Hepatocyte (in vitro differentiated cells): ENCODE results near the gene ADPGK. TPM values are rescaled to one million over a fixed set of nuclear protein-coding genes. Genes with fewer than 3 reads are reported as not detected.

Experiments
- DNase-seq: peaks from one replicate; pipeline ENCODE4 v3.0.0-alpha.2; 2016; ENCODE audit warnings: low spot score
- H2AFZ ChIP-seq: fragments of 200-600 bp; sonication (generic); 2 replicates; pipeline ENCODE4 v1.6.0; 2016; ENCODE audit warnings: antibody characterized with exemption, mild to moderate bottlenecking
- H3K27ac ChIP-seq: fragments of 200-600 bp; sonication (generic); 2 replicates; pipeline ENCODE4 v1.5.1; 2016; ENCODE audit warnings: mild to moderate bottlenecking
- H3K27me3 ChIP-seq: fragments of 200-600 bp; sonication (generic); 2 replicates; pipeline ENCODE4 v1.6.1; 2016
- H3K36me3 ChIP-seq: fragments of 200-600 bp; sonication (generic); replicated peaks from 2 replicates; pipeline ENCODE4 v1.5.1; 2016; ENCODE audit warnings: low read depth; ENCODE audit not compliant: insufficient read depth
- H3K4me1 ChIP-seq: fragments of 200-600 bp; sonication (generic); 2 replicates; pipeline ENCODE4 v1.5.1; 2016; ENCODE audit warnings: mild to moderate bottlenecking, moderate library complexity; ENCODE audit not compliant: insufficient read depth
- H3K4me2 ChIP-seq: fragments of 200-600 bp; sonication (generic); 2 replicates; pipeline ENCODE4 v1.6.0; 2016
- H3K4me3 ChIP-seq: fragments of 200-600 bp; sonication (generic); 2 replicates; pipeline ENCODE4 v1.5.1; 2016; ENCODE audit warnings: mild to moderate bottlenecking
- H3K79me2 ChIP-seq: fragments of 200-600 bp; sonication (generic); 2 replicates; pipeline ENCODE4 v1.6.0; 2017; ENCODE audit warnings: mild to moderate bottlenecking
- H3K9me2 ChIP-seq: fragments of 200-600 bp; sonication (generic); replicated peaks from 2 replicates; pipeline ENCODE4 v1.6.0; 2017; ENCODE audit warnings: mild to moderate bottlenecking; ENCODE audit not compliant: insufficient read depth
- H3K9me3 ChIP-seq: fragments of 200-600 bp; sonication (generic); 2 replicates; pipeline ENCODE4 v1.5.1; 2016; ENCODE audit warnings: low read depth, mild to moderate bottlenecking
- H4K20me1 ChIP-seq: fragments of 200-600 bp; sonication (generic); 2 replicates; pipeline ENCODE4 v1.6.0; 2016; ENCODE audit warnings: mild to moderate bottlenecking; ENCODE audit not compliant: insufficient read depth, poor library complexity, severe bottlenecking
- EZH2 ChIP-seq: fragments of 200-600 bp; sonication (generic); IDR thresholded peaks from 2 replicates; pipeline ENCODE4 v1.6.1; 2016; ENCODE audit warnings: antibody characterized with exemption, mild to moderate bottlenecking, borderline replicate concordance
- EZH2phosphoT487 ChIP-seq: fragments of 200-600 bp; sonication (generic); IDR thresholded peaks from one replicate; pipeline ENCODE4 v1.6.1; 2018; ENCODE audit warnings: antibody characterized with exemption, mild to moderate bottlenecking, low read depth, moderate library complexity; ENCODE audit not compliant: unreplicated experiment, severe bottlenecking
- WGBS: methylation state at CpG from one replicate; pipeline ENCODE4 v1.1.6; 2016; ENCODE audit warnings: low lambda C conversion rate; ENCODE audit errors: missing lambda C conversion rate; 5-methylcytosine and 5-hydroxymethylcytosine counted together
- polyA plus RNA-seq: library from polyadenylated mRNA; unstranded; fragments of >200 nt; fragmentation: Nextera tagmentation; extraction: Ambion mirVana; gene quantifications from 2 replicates; pipeline ENCODE4 v1.2.1, GENCODE V29; 2016
- total RNA-seq: library from RNA; depleted of rRNA; stranded (reverse); fragments of >200 nt; gene quantifications from 2 replicates; pipeline ENCODE4 v1.2.3, GENCODE V29; 2014
- TF ChIP-seq, protein P1 (sequence below): fragments of 200-600 bp; sonication (generic); IDR thresholded peaks from 2 replicates; pipeline ENCODE4 v1.5.1; 2016; ENCODE audit warnings: antibody characterized with exemption, mild to moderate bottlenecking; ENCODE audit not compliant: poor library complexity

ADPGK gene
- total and polyA plus RNA-seq, 2 experiments from 2014 or later = 59.2 to 67.3 TPM

DNA sequence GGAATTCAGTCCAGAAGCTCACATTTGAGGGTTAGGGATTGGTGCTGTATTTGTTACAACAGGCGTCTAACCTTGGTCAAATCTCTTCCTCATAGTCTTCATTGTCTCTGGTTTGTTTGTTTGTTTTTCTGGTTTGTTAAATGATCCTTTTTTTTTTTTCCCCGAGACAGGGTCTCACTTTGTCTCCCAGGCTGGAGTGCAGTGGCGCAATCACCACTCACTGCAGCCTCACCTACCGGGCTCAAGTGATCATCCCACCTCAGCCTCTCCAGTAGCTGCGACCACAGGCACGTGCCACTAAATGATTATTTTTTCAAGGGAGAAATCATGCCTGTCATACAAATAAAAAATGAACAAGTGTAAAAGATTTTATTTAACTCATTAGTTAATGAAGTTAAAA, 14.3 kb upstream of the ADPGK start:
- Histone ChIP-seq H3K4me1 (peaks cover 14% of the 10 kb centered on the region), H3K36me3 (no peaks in the 10 kb centered on the region), H4K20me1 (no peaks in the 10 kb centered on the region), H3K4me2 (peak overlapping the region; percentile 93), H3K9me2 (no peaks in the 10 kb centered on the region), H3K27ac (no peak overlapping the region), H3K9me3 (no peaks in the 10 kb centered on the region), H3K79me2 (no peaks in the 10 kb centered on the region), H3K4me3 (no peak overlapping the region), H3K27me3 (no peaks in the 10 kb centered on the region), H2AFZ (no peak overlapping the region)
- TF ChIP-seq, protein P1, sequence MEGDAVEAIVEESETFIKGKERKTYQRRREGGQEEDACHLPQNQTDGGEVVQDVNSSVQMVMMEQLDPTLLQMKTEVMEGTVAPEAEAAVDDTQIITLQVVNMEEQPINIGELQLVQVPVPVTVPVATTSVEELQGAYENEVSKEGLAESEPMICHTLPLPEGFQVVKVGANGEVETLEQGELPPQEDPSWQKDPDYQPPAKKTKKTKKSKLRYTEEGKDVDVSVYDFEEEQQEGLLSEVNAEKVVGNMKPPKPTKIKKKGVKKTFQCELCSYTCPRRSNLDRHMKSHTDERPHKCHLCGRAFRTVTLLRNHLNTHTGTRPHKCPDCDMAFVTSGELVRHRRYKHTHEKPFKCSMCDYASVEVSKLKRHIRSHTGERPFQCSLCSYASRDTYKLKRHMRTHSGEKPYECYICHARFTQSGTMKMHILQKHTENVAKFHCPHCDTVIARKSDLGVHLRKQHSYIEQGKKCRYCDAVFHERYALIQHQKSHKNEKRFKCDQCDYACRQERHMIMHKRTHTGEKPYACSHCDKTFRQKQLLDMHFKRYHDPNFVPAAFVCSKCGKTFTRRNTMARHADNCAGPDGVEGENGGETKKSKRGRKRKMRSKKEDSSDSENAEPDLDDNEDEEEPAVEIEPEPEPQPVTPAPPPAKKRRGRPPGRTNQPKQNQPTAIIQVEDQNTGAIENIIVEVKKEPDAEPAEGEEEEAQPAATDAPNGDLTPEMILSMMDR = no peak
- no peak for TF ChIP-seq EZH2
- DNase-seq = no peak
- 76% methylated on average over 6 of the region's 6 CpGs for WGBS

DNA sequence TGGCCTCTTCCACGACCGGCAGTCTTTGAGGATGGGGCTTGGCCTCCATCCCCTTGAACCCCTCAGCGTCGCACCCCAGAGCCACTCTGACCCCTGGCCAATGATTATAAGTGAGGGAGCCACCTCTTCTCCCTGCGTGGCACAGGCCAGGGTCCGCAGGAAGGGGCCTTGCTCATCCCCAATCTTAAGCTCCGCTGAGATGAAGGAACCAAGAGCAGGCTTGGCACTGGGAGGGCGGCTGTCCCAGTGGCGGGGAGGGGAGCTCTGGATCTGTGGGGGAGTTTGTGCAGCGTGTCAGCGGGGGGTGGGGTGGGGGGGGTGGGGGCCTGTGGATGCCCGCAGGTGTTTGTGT, 13.8 kb upstream of the ADPGK start:
- Histone ChIP-seq H3K9me3 (no peaks in the 10 kb centered on the region), H3K4me2 (peak overlapping the region; percentile 93), H2AFZ (peak overlapping the region; percentile 48), H3K9me2 (no peaks in the 10 kb centered on the region), H3K27me3 (no peaks in the 10 kb centered on the region), H3K4me3 (peak overlapping the region; percentile 47), H3K4me1 (peaks cover 14% of the 10 kb centered on the region), H3K27ac (no peak overlapping the region), H3K79me2 (no peaks in the 10 kb centered on the region), H3K36me3 (no peaks in the 10 kb centered on the region), H4K20me1 (no peaks in the 10 kb centered on the region)
- TF ChIP-seq EZH2 (no peak), EZH2phosphoT487 (no peak)
- TF ChIP-seq, protein P1 = no peak
- no peak for DNase-seq
- WGBS = 29% methylated on average over 12 of the region's 12 CpGs

DNA sequence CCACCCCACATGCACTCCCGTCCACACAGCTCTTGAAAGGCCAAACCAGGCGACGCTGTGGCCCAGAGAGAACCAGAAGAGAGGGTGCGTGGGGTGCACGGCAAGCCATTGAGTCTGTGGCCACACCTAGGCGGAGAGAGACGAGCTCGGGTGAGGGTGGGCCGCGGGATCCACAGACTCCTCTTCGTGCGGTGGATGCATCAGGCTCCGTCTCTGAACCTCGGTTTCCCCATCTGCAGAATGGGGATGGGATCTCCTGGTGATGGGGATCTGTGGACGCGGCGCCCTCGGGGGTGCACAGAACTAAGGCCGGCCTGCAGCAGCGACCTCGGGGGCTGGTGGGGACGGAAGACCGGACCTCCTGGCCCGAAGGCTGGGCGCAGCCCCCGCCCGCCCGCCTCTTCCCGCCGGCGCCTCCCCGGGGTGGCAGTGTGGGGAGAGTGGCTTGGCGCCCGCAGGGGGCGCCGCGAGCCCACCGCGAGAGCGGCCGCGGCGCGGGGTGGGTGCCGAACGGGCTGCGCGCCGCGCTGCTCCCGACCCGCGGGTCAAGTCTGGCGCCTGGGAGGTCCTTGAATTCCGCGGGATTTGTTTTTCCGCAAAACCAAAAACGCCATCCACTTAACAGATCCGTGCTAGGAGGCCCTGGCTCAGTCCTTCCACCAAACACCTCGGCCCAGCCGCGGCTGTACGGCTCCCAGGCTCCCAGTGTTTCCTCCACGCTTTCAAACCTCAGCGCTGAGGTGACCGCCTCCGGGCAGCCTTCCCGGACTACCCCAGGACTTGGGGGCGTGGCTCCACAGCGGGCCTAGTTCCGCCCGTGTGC, 13.2 kb upstream of the ADPGK start:
- DNase-seq = peak; percentile 77
- H3K79me2 ChIP-seq = no peaks in the 10 kb centered on the region
- H3K9me2 ChIP-seq = no peaks in the 10 kb centered on the region
- no peaks in the 10 kb centered on the region for H3K9me3 ChIP-seq
- peak overlapping the region; percentile 47 for H3K4me3 ChIP-seq
- no peaks in the 10 kb centered on the region for H3K36me3 ChIP-seq
- no peaks in the 10 kb centered on the region for H4K20me1 ChIP-seq
- H3K27me3 ChIP-seq = no peaks in the 10 kb centered on the region
- TF ChIP-seq, protein P1 = peak; percentile 62
- no peak for TF ChIP-seq EZH2
- peak overlapping the region; percentile 48 for H2AFZ ChIP-seq
- 14% methylated on average over 32 of the region's 72 CpGs for WGBS
- peak overlapping the region; percentile 93 for H3K4me2 ChIP-seq
- H3K4me1 ChIP-seq = peaks cover 14% of the 10 kb centered on the region
- no peak overlapping the region for H3K27ac ChIP-seq
